Ovary (tissue), 3 donors: Measurements from ENCODE around the gene COL28A1.

Source experiments
- CTCF ChIP-seq, 3 donors: fragments of 450-650 bp in 2 of 3; fragments of 200-600 bp in 1 of 3; IDR thresholded peaks; one replicate each; pipeline versions ENCODE4 v1.5.1 to v1.8.0; 2016 to 2022; ENCODE audit warnings: antibody characterized with exemption in 3 of 3, mild to moderate bottlenecking in 1 of 3
- EP300 ChIP-seq: sonication (generic); formaldehyde crosslinking; IDR thresholded peaks from one replicate; pipeline ENCODE4 v1.6.1; 2017; ENCODE audit warnings: antibody characterized with exemption
- POLR2A ChIP-seq: fragments of 450-650 bp; IDR thresholded peaks from one replicate; pipeline ENCODE4 v1.6.1; 2017; ENCODE audit warnings: antibody characterized with exemption, mild to moderate bottlenecking, moderate library complexity
- donor health status: DM: no; HTN: no; CAD: no.

GRCh38 chr7:7517754-7518153, 17.9 kb downstream of the COL28A1 start:
- TF ChIP-seq CTCF (IDR thresholded peaks at IDR 0.05), result no peak
- TF ChIP-seq POLR2A, result no peak
- no peak for TF ChIP-seq EP300
